ENCODE results near the gene LRRC52.
"Not testable (repeated sequence)": the region's sequence is repeated elsewhere in the genome, so short reads cannot be mapped to it uniquely, and the experiment has no call there.

The LRRC52 gene

GRCh38 chr1:165605246-165605645 is 61.4 kb downstream of the LRRC52 start:
- no peaks in the 10 kb centered on the region for H3K9me3 ChIP-seq
- intact Hi-C loops (cut with DNase I; ENCODE audit: low total_unique reads) = no loop called here
- no peak for DNase-seq
- H3K27me3 ChIP-seq = peaks cover 0 to 6% of the 10 kb centered on the region in 2 donors
- no peak overlapping the region for H3K4me3 ChIP-seq
- H3K27ac ChIP-seq = no peak overlapping the region
- no peaks in the 10 kb centered on the region for H3K4me1 ChIP-seq
- no peak for TF ChIP-seq CTCF (IDR thresholded peaks at IDR 0.05)
- H3K36me3 ChIP-seq = no peaks in the 10 kb centered on the region

- H3K27me3 ChIP-seq; H3K9me3 ChIP-seq; H3K27ac ChIP-seq; DNase-seq; H3K4me1 ChIP-seq; H3K4me3 ChIP-seq; H3K36me3 ChIP-seq; intact Hi-C loops (cut with DNase I; ENCODE audit: low total_unique reads): not testable (repeated sequence)
Measured at GRCh38 chr1:165606676-165607075, 62.9 kb downstream of the LRRC52 start.

GRCh38 chr1:165610866-165611265 is 67.1 kb downstream of the LRRC52 start:
- Histone ChIP-seq H3K27me3 (peaks cover 0 to 6% of the 10 kb centered on the region in 2 donors), H3K4me1 (no peaks in the 10 kb centered on the region), H3K9me3 (peaks cover 0 to 4% (median 0%) of the 10 kb centered on the region in 3 donors), H3K36me3 (no peaks in the 10 kb centered on the region), H3K27ac (no peak overlapping the region), H3K4me3 (no peak overlapping the region)
- no peak for DNase-seq
- no peak for TF ChIP-seq CTCF (IDR thresholded peaks at IDR 0.05)
- intact Hi-C loops (cut with DNase I; ENCODE audit: low total_unique reads) = no loop called here

GRCh38 chr1:165612062-165612461 is 68.3 kb downstream of the LRRC52 start:
- peaks cover 0 to 4% (median 0%) of the 10 kb centered on the region in 3 donors for H3K9me3 ChIP-seq
- H3K27ac ChIP-seq = no peak overlapping the region
- H3K4me3 ChIP-seq = no peak overlapping the region
- no peaks in the 10 kb centered on the region for H3K36me3 ChIP-seq
- TF ChIP-seq CTCF (IDR thresholded peaks at IDR 0.05) = no peak
- intact Hi-C loops (cut with DNase I; ENCODE audit: low total_unique reads) = no loop called here
- H3K27me3 ChIP-seq = peaks cover 0 to 9% of the 10 kb centered on the region in 2 donors
- no peaks in the 10 kb centered on the region for H3K4me1 ChIP-seq
- DNase-seq = no peak
